RWPE1 (cell line): ENCODE measurements around the gene RANBP10.

Source experiments
- CTCF ChIA-PET: fragments of 350-600 bp; sonication (Branson Sonifier 250); formaldehyde crosslinking; extraction: SDS; loops from one replicate; lab custom pipeline; 2021; lab: Yijun Ruan, JAX
- POLR2A ChIA-PET: fragments of 400-600 bp; formaldehyde crosslinking; extraction: SDS; loops from one replicate; lab custom pipeline; 2020; ENCODE audit warnings: antibody characterized with exemption; ENCODE audit not compliant: low non-redundant PET; lab: Yijun Ruan, JAX
- DNase-seq: peaks from one replicate; pipeline ENCODE4 v3.0.0; 2012; ENCODE audit warnings: low spot score
- H3K27ac ChIP-seq: fragments of 450-650 bp; 2 replicates; pipeline ENCODE4 v1.5.1; 2017
- CTCF ChIP-seq: fragments of 450-650 bp; conservative IDR thresholded peaks from 2 replicates; pipeline ENCODE4 v1.5.1; 2017; ENCODE audit warnings: low read depth, mild to moderate bottlenecking

The RANBP10 gene

DNA sequence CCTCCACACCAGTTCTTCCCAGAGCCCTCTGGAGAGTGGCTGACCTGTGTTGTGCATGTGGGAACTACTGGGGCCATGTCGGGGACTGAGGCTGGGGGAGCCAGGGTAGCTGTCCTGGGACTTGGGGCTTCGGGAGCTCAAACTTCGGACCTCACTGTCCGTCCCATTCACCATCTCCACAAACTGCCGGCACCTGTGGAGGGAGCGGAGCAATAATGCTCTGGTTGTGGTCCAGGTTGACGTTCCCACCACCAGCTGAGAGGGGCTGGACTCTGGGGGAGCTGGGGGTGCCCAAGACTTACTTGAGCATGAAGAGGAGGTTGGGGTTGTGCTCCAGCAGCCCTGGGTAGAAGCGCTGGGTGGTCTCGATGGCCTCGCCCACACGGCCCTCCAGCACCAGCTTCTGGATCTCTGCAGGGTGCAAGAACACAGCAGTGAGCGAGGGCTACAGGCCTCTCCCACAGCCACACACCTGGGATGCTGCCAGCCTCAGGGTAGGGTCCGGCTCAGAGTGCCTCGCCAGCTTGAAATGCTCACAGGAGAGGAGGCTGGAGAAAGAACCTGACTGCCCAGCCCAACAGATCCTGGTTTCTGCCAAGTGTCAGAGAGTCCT, 76.6 kb downstream of the RANBP10 start:
- ChIA-PET CTCF (no interaction called here), POLR2A (no interaction called here)
- DNase-seq = no peak
- no peak for TF ChIP-seq CTCF
- no peak overlapping the region for H3K27ac ChIP-seq

DNA sequence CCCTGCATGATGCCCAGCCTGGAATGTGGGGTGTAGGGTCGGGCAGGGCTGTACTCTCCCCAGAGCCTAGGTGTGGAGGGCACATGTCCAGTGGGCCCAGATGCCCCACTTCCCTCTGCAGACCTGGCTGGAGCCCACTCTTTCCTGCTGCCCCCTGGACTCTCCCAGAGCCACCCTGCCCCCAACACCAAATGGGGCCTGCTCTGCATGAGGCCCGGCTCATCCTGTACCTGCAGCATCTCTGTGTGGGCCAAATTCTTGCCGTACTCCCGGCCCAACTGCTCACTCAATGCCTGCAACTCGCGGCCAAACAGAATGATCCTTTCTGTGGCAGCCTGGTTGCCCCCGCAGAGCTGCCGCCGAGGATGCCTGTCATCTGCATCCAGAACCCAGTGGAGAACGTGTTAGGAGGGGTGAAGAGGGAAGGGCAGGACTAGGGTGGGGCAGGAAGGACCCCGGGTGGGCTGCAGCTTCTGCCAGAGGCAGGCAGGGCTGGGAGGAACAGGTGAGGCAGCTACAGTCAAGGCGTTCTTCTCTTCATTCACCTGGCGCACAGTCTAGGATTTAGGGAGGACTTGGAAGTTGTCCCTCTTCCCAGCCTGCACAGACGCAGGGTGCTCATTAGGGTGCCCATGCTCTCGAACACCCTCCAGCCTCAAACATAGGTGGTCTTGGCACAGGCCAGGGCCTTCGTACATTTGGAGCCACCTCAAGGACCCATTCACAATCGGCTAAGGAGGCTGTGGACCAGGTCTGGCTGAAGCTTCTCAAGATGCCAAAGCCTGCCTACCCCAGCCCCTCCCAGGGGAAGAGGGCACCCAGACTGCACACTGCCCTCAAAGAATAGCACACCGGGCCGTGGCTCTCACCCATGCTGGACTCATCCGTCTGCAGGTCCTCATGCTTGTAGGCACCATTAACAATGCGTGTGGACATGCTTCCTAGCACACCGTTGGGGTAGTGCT, 78.6 kb downstream of the RANBP10 start:
- CTCF ChIA-PET = interaction anchor here (0.5 to 0.6 kb wide), 3 partner anchors 35 to 213 kb away, joined by 3 to 7 read pairs (median 4); no protein-coding TSS in a partner anchor
- no peak for DNase-seq
- POLR2A ChIA-PET = no interaction called here
- no peak overlapping the region for H3K27ac ChIP-seq
- TF ChIP-seq CTCF = no peak

GRCh38 chr16:67726106-67727034, 80.0 kb downstream of the RANBP10 start:
- H3K27ac ChIP-seq = no peak overlapping the region
- DNase-seq = no peak
- TF ChIP-seq CTCF = no peak
- ChIA-PET POLR2A (no interaction called here), CTCF (interaction anchor here (1.5 kb wide), 1 partner anchor 90 kb away, joined by 4 read pairs; no protein-coding TSS in a partner anchor)

DNA sequence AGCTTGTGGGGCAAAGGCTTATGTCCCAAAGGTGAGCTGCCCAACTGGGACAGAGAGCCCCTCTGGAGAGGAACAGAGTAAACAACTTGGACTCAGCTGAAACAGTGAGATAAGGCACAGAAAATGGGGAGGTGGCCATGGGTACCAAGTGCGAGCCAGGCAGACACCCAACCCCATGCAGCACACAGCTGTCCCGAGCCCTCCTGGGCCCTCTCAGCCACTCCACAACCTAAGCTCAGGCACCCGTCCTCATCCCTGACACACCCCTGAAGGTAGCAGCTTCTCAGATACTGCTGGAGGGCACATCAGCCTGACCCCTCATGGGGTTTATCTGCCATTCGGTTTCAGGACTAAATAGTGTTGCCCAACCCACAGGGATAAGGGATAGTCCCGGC, 82.5 kb downstream of the RANBP10 start:
- no peak for TF ChIP-seq CTCF
- peak overlapping the region; percentile 39 for H3K27ac ChIP-seq
- CTCF ChIA-PET = interaction anchor here (0.5 to 0.9 kb wide), 4 partner anchors 44 to 218 kb away, joined by 3 to 4 read pairs (median 3); no protein-coding TSS in a partner anchor
- POLR2A ChIA-PET = no interaction called here
- no peak for DNase-seq

DNA sequence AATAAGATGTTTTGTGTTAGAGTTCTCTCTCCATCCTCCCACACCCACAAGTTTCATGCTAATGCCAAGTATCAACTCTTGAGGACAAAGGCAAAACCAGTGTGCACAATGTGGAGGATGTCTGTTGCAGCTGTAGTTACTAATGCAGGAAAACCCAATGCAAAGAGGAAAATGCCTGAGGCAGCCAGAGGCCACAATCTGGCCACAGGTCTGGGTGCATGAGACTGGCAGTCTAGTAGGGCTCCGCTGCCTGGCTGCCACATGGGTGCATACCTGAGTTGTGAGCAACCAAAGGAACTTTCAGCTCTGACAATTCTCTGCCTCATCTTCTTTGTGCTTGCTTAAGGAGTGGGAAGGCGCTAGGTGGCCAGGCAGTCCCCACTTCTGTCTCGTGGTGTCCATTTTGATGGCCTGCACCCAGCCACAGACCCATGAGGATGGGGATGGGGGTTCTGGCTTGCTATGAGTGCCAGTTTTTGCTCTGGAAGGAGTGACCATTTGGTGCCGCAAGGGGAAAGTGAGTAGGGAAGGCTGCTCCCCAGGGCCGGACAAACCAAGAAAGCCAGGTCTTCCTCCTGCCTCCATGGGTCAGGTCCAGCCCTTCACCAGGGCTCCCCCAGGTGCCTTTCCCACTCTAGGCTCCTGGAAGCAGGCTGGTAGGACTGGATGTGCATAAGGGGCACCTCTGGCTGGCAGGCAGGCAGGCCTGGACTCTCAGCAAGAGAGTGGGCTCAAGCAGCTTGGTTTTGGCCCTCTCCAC, 83.0 kb downstream of the RANBP10 start:
- peak; percentile 67 for DNase-seq
- POLR2A ChIA-PET = no interaction called here
- H3K27ac ChIP-seq = peak overlapping the region; percentile 39
- CTCF ChIA-PET = interaction anchor here (0.5 to 0.6 kb wide), 3 partner anchors 43 to 138 kb away, joined by 3 read pairs; no protein-coding TSS in a partner anchor
- no peak for TF ChIP-seq CTCF
